ENCODE measurements around the gene GNGT1.
A peak's percentile ranks its signal among the peaks of the same experiment; 100 is the strongest.
"Not testable (repeated sequence)": the region's sequence is repeated elsewhere in the genome, so short reads cannot be mapped to it uniquely, and the experiment has no call there.

The GNGT1 gene

DNA sequence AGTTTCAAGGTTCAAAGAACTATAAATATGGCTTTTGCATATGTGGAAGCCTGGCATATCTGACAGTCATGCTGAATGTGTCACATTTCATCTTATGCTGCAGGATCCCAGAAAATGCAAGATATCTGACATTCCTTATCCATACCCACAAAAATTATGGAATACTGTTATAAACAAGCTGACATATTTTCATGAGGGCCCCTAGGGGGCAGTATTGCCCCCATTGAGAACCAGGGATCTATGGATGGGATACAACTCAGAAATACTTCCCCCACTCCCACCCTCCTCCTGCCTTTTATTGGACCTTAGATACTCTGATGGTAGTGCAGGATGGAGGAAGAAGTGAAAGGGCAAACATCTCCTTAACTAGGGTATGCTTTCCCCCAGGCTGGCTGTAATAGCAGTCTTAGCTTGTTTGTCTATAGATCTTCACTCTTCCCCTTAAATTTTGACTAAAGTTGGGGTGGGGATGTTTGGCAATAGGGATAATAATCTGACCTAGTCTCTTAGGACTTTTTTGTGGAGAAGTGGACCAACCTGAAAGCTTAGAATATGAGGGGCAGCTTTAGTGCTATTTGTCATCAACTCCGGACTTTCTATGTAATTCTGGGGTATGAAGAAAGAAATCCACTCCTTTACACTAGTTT lies 3.5 kb upstream of the GNGT1 start:
- DNase-seq (ENCODE audit: low read depth, low spot score): peak; percentile 67

DNA sequence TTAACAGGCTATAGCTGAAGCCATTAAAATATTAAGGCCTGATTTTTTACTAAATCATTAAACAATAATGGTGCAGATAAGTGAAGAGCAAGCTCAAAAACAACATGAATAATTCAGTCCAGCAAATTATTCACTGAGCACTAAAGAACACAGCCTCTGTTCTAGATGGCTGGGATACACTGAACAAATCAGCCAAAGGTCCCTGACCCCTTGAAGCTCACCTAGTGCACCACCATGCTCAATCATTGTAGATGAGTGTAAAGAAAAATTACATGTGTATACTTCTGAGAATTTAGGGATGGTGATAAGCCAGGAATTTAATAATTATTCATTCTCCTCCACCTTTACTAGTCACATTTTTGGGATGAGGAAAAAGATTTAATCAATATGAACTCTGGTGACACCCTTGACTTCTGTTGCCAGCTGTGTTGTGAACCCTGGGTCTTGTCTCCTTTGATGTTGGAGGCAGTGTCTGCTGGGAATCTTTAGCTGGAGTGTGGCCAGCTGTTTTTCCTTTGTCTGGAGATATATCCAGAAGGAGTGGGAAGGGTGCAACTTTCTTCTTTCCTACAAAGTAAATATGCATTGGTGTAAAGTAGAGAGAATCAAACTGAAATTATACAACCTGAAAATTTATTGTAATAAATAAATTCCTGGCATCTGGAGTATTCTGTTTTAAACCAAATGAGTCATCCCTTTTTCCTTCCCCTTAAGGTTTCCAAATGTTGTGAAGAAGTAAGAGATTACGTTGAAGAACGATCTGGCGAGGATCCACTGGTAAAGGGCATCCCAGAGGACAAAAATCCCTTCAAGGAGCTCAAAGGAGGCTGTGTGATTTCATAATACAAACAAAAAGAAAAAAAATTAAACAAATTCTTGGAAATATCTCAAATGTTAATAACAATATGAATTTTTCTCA lies 4.0 kb downstream of the GNGT1 start:
- DNase-seq (ENCODE audit: low read depth, low spot score): peak; percentile 28

DNA sequence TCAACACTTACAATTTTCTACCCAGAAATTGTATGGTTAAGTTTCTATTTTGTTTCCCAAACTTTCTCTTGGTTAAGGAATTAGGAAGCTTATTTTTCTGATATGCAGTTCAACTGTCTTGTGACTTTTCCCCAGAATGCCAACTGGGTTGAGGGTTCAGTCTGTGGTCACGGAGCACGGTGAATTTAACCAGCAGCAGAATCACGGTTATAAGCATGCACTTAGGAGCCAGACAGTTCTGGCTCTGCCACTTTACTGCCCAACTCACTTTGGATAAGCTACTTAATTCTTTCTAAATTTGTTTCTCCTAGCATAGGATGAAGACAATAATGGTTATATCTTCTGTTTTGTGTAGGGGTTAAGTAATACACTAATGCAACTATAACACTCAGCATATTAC lies 4.9 kb downstream of the GNGT1 start:
- DNase-seq (ENCODE audit: low read depth, low spot score): not testable (repeated sequence)

DNA sequence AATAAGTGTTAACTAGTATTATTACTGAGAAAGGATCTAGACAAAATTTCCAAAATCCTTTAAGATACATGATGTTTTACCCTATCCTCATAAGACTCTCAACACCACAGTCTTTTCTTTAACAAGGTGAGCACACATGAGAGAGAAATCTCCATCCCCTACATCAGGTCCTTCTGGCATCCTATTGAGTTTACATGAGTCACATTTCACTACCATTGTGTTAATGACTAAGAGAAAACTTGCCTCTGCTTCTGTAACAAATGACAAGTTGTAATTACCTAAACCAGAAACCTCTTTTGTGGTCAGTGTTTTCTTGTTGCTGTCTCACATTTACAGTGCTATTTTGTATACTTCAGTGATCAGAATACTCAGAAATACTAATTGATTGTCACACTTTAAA lies 5.3 kb downstream of the GNGT1 start:
- DNase-seq (ENCODE audit: low read depth, low spot score): not testable (repeated sequence)

DNA sequence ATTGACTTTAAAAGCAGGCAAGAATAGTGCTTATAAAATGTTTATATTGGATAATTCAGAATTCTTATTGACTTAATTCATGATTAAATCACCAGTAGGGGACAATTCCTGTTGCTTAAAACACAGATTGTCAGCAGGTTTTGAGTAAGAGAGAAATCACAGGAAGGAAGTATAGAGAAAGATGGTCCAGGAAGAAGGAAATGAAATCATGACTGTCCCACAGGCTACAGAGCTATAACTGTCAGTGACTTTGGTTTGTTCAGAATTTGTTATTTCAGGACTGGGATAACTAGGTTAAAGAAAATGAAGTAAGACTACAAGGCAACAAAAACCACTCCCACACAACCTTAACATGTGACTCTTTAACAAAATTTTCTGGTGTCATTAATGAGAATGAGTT lies 6.8 kb downstream of the GNGT1 start:
- DNase-seq (ENCODE audit: low read depth, low spot score): no peak

DNA sequence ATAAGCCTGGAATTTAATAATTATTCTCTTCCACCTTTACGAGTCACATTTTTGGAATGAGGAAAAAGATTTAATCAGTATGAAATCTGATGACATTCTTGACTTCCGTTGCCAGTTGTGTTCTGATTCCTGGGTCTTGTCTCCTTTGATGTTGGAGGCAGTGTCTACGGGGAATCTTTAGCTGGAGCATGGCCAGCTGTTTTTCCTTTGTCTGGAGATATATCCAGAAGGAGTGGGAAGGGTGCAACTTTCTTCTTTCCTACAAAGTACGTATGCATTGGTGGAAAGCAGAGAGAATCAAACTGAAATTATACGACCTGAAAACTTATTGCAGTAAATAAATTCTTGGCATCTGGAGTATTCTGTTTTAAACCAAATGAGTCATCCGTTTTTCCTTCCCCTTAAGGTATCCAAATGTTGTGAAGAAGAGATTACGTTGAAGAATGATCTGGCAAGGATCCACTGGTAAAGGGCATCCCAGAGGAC lies 8.3 kb downstream of the GNGT1 start:
- peak; percentile 29 for DNase-seq (ENCODE audit: low read depth, low spot score)

DNA sequence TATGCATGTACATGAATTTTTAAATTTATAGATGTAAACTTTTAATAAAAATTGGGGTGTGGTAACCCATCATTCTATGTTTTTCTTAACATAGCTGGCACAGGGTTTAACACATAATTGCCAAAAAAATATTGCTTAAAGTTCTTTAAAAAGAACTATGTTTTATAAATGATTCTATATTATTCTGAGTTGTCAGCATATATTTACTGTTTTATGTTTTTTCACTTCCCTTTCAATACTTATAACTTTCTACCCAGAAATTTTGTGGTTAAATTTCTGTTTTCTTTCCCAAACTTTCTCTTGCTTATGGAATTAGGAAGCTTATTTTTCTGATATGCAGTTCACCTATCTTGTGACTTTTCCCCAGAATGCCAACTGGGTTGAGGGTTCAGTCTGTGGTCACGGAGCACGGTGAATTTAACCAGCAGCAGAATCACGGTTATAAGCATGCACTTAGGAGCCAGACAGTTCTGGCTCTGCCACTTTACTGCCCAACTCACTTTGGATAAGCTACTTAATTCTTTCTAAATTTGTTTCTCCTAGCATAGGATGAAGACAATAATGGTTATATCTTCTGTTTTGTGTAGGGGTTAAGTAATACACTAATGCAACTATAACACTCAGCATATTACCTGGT lies 9.0 kb downstream of the GNGT1 start:
- not testable (repeated sequence) for DNase-seq (ENCODE audit: low read depth, low spot score)

DNA sequence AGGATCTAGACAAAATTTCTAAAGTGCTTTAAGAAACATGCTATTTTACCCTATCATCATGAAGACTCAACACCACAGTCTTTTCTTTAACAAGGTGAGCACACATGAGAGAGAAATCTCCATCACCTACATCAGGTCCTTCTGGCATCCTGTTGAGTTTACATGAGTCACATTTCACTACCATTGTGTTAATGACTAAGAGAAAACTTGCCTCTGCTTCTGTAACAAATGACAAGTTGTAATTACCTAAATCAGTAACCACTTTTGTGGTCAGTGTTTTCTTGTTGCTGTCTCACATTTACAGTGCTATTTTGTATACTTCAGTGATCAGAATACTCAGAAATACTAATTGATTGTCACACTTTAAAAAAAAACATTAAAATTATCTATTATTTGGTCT lies 9.5 kb downstream of the GNGT1 start:
- not testable (repeated sequence) for DNase-seq (ENCODE audit: low read depth, low spot score)

DNA sequence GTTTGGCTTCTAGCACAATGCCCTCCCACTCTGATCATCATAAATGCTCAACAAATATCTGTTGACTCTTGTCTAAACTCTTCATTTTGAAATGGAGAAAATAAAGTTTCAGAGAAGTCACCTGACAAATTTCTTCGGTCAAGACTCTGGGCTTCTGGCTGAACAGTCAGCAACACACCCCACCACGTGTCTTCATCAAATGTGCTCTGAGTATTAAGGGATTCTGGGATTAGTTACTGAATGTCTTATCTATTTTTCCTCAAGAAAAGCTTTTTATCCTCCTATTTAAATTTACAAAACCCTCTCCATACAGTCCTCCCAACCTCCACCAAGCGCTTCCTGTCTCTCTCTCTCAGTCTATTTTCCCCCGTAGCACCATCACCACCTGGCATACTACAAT lies 9.9 kb downstream of the GNGT1 start:
- DNase-seq (ENCODE audit: low read depth, low spot score): not testable (repeated sequence)

DNA sequence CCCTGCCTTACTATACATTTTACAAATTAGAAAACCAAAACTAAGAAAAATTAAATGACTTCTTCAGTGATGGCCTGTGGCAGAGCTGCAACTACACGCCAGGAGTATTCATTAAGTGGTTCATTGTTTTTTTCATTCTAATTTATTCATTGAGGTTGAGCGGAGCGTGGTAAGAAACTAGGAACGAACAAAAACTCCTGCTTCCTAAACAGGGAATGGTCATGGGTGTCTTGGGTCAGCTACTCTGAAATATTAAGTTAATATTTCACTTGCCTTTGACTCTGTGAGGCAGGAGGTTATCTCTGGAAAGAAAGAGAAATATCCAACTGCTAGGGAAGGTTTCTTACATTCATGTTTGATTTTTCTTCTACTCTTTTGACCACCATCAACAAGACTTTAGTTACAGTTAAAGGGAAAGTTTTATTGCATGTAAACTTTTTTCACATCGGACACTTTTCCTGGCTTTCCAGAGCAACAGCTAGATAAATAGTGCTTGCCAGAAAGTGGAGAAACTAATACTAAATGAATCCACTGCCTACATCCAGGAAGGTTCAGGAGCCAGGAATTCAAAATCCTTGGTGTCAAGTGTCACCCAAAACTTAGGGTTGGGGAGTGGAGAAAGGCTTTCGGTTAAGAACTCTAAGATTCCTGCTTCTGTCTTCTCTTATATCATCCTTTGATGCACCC lies 14.3 kb downstream of the GNGT1 start:
- peak; percentile 19 for DNase-seq (ENCODE audit: low read depth, low spot score)

DNA sequence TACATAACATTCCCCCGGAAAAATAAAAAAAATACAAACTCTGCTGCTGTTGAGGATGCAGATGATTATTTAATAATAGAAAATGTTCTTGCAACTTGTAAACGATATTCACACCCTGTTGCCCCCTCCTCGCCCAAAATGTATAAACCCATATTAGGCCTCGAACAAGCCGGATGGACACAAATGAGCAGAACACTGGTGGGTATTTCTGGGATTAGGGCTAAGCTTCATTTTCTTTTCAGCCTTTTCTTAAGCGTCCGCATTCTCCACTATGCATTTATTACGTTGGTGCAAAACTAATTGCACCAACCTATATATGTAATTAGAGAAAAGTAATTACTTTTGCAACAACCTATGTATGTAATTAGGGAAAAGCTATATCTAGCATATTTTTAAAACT lies 14.8 kb downstream of the GNGT1 start:
- no peak for DNase-seq (ENCODE audit: low read depth, low spot score)

DNA sequence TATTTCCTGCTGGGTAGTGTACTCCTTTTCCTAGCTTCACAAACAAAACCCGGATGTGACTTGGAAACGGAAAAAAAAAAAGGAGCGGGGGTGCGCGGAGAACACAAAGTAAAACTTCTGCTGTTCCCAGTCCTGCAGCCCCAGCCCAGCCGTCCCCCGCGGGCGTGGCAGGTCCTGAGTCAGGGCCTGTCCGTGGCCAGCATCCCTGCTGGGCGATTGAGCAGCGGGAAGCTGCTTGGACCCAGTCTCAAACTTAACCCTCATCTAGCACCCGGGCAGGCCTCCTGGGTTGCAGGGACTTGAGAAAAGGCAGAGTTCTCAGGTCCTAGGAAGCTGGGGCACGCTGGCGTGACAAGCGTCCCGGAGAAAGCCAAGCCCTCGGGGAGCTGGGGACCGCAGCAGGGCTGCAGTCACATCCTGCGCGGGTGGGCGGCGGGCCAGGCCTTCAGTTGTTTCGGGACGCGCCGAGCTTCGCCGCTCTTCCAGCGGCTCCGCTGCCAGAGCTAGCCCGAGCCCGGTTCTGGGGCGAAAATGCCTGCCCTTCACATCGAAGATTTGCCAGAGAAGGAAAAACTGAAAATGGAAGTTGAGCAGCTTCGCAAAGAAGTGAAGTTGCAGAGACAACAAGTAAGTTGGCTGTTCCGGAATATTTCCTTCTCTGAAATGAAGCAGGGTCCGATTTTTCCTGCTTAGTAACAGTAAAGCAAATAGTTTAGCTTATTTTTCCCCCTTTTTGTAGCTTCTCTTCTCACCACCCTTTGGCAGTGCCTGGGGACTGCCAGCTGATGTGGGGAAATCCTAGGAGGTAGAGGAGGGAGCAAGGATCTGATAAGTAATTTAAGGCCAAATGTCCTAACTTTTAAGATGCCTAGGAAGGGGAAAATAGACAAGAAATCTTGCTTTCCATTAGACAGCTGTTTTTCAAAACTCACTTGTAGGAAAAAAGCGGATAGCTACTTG lies 15.5 kb downstream of the GNGT1 start, which contains the start of gene GNG11:
Gene GNG11, plus strand, starts transcription at position 129 of the 960 bp plus-strand sequence. Its CDS starts 403 bp downstream, at position 532.
- DNase-seq (ENCODE audit: low read depth, low spot score): peak; percentile 91

DNA sequence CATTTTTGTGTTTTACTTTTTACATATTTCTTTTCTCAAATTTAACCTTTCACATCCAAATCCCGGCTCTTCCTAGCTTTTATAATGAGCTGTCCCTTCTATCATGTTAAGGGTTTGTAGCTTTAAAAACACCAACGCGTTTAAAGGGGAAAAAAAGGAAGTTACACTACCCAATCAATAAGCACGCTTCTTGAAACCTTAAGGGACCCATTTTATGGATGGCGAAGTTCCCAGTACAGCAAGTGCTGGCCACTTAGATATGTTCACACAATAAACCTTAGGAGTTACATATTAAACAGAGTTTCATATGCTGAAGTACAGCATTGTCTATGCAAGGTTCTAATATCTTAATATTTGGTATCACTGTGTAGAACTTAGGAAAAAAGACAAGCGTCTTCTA lies 16.9 kb downstream of the GNGT1 start:
- peak; percentile 6 for DNase-seq (ENCODE audit: low read depth, low spot score)

DNA sequence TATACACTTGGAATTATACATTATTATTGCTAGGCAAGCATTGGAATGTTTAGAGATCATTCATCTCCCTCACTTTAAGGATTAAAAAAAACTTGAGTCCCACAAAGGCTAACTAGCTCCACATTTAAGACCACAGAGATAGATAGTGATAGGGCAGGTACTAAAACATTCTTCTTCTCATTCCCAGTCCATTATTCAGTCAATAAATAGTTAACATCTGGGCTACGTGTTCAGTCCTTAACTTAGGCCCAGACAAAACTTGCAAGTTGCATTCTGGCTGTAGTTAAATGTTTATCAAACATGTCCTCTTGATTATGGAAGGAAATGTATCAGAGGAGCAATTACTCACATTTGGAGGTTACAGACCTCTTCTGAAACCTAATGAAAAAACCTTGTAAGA lies 17.6 kb downstream of the GNGT1 start:
- DNase-seq (ENCODE audit: low read depth, low spot score): no peak

DNA sequence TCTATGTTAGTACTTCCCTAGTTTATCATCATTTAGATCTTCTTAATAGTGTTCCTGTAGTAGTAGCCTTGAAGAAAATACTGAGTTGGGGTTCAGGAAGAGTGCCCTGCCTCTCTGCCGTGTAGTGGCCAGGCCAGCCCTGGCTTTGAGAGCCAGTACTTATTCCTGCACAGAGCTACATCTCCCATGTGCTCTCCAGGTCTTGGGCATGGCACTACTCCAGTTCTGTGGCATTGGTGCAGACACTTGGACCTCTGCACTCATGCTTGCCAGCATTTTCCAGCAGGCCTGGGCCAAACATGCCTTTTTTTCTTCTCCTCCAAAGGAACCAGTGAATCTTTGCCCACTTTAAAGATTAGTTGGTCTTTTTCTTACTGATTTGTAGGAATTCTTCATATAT lies 20.4 kb downstream of the GNGT1 start:
- DNase-seq (ENCODE audit: low read depth, low spot score): no peak

DNA sequence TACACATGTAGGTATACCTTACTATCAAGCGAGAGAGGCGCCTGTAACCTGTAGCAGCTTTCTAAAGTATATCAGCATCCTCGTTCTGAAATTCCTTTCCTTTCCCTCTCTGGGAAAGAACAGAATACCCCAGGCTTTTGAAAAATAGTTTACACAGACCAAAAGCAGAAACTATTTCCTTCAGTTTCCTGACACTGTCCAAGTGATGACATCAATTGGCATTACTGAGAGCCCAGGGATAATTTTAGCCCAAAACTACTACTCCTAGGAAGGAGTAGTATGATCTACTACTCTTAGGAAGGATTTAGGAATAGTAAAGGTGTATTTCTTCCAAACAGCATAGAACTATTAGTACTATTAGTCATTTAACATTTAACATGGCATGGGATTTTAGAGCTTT lies 21.2 kb downstream of the GNGT1 start:
- no peak for DNase-seq (ENCODE audit: low read depth, low spot score)

DNA sequence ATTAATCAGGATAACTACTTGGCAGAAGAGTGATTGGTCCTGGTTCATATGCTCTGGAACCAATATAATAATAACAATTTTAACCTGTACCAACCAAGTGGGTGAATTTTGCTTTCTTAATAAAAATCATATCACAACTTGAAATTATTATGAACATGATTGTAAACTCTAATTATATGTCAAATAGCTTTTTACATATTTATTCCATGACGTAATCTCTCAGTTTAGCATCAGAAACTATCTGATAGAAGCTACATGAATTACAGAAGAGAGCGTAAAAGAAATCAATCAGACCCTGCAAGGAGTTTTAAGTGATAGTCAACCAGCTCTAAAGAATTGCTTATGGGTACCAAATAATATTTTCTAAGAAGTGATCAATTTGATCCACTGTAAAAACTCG lies 25.3 kb downstream of the GNGT1 start:
- no peak for DNase-seq (ENCODE audit: low read depth, low spot score)

DNA sequence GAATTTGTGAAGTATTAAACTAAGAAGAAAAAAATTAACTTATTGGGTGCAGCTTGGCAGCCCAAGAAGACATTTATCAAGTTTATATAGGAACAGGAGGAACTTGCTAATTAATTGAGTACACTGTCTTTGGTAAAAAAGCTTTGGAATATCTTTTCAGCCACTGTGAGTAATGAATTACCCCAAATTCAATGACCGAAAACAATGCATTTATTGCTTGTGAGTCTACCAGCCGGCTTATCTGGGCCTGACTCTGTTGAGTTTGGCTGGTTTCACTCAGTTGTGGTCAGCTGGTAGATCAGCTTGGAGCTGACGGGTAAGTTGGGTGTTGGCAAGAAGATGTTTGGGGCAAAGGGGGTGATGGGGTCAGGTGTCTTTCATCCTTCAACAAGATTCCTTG lies 26.8 kb downstream of the GNGT1 start:
- peak; percentile 74 for DNase-seq (ENCODE audit: low read depth, low spot score)

DNA sequence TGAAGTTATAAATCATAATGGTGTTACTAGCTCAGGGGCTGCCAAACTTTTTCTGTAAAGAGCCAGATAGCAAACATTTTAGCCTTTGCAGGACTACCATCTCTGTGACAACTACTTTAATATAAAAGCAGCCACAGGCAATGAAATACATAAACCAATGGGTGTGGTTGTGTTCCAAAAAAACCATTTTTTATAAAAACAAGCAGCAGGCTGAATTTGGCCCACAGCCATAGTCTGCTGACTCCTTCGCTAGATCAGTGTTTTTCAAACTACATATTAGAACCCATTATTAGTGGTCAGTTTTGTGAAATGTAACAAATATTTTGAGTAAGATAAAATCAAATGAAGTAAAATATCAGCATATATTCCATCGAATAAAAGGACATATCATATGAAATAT lies 28.7 kb downstream of the GNGT1 start:
- DNase-seq (ENCODE audit: low read depth, low spot score): no peak

DNA sequence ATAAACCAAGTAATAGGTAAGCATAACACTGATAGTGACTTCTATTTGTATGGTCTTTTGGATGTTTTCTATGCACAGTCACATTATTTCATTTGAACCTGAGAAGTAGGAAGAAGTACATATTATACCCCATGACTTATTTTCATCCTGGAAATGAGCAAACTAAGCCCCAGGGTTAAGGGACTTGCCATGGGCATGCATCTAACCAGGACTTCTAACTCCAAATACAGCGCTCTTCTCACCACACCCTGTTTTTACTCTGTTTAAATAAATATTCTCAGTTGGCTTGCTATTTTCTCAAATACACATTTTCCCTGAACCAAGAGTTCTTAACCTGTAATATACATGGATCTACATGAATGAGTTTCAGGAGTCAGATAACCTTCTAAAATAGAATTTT lies 31.5 kb downstream of the GNGT1 start:
- DNase-seq (ENCODE audit: low read depth, low spot score): no peak

DNA sequence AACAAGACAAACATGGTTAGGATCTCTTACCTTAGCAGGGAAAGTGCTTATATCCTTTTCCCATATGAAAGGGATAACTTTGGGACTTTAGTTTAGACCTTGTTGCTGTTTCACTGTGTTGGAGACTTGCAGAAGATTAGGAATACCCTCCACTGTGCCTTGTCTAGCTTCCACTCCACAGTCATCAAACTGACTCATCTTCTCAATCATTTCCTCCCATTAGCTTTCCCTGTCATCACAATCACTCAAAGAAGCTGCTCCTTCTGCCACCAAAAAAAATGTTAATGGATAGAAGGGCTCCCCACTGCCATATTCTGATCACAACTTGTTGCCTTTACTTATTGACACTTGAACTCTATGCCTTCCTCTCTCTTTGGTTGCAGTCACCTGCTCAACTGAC lies 31.9 kb downstream of the GNGT1 start:
- DNase-seq (ENCODE audit: low read depth, low spot score): no peak

Data from astrocyte of the hippocampus (primary cell).